ENCODE measurements around the gene CIBAR2.
A peak's percentile ranks its signal among the peaks of the same experiment; 100 is the strongest.

Gene CIBAR2

DNA sequence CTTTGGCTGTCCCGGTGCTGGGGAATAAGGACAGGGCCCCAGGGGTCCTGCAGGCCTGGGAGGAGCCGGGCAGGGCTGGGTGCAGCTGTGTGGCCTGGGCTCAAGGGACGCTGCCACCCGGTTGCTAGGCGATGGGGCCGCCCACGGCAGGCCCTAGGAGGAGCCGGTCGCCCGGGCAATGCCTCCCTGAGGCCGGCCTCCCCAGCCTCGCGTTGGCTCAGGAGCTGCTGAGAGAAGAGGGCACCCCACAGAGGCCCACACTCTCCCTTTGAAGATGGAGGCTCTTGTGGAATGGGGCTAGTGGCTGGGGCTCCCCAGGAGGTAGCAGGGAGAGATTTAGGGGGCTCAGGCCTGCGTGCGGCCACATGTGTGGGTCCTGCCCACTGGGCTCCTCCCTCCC is at the start of gene CIBAR2:
CIBAR2 (minus strand) TSS at position 109 of the 400 bp plus-strand sequence. CDS start 120 bp downstream, outside the sequence.
- no peak for DNase-seq

DNA sequence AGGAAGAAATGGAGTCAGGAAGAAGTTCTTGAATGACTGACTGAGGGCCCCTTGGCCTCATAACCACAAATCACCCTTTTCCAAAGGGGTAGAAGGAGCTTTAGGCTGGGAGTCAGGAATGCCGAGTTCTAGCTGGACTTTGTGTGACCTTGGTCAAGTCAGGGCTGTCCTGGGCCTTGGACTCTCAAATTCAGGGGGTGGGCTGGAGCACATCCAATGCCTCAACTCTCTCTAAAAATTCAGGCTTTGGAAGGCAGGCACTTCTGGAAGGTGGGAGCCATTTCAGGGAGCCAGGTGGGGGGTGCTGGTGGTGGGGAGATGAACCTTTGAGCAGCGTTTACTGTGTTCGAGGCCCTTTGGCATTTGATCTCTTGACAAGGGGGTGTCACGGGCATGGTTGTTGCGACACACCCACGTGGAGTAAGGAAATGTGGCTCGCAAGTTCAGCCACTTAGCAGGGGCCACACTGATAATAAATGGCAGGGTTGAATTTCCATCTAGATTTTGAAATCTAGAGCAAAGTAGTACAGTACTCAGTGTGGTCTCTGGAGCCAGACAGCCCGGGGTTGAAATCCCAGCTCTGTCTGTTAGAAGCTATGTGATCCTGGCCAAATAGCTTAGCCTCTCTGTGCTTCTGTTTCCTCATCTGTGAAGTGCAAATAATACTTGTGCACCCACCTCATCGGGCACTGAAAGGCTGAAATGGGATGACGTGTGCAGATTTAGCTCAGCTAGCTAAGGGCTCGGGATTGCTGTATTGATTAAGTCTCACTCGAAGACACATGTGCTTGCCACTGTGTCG is 47.1 kb upstream of the CIBAR2 start:
- DNase-seq, result no peak

DNA sequence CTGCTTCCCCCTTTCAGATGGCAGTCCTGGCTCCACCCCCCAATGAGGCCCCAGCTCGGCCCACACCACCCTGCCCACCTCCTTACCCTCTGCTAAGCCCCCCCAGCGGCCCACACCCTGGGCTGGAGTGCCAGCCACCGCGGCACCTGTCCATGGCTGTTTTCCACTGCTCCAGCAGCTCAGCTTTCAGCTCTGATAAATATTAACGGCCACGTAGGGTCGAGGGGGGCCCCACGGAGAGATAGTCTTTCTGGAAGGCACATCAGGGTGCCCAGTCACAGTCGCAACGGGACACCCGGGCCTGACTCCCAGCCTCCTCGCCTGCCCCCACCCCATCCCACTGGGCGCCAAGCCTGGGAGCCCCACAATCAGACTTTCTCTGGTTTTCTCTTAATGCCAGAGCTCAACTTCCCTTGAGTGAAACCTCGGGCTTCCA is 46.5 kb upstream of the CIBAR2 start:
- DNase-seq, result no peak

DNA sequence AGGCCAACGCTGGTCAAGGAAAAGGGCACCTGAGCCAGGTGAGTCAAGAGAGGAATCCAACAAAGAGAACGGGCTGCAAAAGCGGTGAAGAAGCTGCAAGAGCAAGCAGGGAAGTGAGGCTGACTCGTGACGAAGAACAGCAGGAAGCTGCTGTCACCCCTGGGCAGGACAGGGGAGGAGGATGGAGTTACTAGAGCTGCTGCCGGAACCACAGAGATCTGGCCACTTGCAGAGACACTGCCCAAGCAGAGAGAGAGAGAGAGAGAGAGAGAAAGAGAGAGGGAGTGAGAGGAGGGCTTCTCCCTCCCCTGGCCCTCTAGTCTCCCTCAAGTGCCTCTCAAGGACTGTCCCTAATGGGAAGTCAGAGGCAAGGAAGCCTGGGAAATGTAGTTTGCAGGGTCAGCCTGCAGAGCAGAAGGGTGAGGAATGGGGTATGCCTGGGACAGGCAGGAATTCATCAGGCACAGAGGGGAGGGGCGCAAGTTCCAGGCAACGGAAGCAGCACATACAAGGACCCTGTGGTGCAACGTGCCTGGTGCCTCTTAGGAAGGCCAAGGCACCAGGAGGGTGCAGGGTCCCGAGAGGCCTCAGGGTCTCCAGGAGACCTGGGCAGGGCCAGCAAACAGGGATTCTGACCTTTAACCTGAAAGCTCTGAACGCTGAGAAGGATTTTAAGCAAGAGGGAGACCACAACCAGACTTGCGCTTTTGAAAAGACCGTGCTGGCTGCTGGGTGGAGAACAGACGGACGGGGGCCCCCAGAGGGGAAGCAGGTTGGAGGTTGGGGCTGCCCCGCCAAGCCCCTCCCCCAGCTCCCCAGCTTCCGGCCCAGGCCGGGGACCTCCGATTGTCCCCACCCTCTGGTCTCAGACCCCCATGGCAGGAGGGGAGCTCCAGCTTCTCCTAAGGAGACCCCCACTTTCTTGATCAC is 45.8 kb upstream of the CIBAR2 start:
- peak; percentile 22 for DNase-seq

DNA sequence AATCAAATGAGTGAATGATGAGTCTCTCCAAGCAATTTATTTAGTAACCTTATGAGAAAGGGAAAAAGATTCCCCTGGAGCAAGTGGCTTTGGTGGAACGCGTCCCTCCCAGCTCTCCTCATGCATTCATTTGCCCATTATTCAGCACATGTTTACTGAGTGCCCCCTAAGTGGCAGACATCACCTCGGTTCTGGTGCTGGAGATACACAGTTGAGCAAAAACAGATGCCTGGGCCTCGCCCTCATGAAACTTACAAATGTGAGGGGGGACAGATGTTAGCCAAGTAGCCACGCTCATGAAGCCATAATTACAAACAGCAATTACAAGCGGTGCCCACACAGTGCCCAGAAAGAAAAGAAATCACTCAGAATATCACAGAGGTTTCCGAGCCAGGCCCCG is 45.1 kb upstream of the CIBAR2 start:
- no peak for DNase-seq

DNA sequence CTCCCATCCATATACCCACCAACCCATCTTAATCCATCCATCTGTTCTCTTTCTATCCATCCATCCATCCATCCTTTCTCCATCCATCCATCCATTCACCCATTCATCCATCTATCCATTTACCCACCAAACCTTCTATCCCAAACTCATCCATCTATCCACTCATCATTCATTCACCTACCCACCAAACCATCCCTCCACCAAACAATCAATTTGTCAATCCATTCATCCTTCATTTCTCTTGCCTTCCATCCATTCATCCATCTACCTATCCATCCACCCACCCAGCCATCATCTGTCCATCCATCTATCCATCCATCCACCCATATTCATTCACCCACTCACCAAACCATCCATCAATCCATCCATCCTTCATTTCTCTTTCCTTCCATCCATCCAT is 44.6 kb upstream of the CIBAR2 start:
- no peak for DNase-seq

DNA sequence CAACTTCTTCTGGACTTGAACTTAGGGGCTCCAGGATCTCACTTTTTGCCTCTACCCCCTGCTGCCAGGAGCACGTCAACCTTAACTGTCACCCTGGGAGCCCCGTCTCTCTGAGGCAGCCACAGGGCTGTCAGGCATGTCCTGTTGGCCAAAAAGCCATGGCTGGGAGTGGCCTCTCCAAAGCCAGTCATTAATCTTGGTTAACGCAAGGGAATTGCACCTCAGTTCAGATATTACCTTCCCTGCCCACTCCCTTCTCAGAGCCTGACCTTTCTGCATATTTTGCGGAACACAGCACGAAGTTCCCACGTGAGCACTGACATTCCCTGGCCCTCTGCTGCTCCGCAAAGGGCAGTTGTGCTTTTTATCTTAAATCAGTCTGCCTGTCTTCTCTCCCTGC is 44.2 kb upstream of the CIBAR2 start:
- DNase-seq, result no peak

DNA sequence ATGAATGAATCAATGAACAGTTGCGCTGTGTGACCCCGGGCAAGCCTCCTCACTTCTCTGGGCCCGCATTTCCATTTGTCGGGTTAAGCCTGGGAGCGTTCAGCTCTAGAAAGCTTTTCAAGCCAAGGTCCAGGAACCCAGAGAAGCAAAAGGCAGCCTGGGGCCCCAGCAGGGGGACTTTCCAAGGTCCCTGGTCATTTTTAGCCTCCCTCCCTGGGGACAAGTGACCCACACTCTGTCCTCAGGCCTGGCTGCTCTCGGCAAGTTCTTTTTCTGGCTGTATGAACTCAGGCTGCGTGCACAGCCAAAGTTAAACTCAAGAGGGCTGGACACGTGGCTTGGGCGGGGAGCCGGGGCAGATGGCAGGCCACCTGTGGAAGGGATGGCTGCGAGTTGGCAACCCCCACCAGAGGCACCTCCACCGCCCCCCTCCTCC is 41.4 kb upstream of the CIBAR2 start:
- no peak for DNase-seq

DNA sequence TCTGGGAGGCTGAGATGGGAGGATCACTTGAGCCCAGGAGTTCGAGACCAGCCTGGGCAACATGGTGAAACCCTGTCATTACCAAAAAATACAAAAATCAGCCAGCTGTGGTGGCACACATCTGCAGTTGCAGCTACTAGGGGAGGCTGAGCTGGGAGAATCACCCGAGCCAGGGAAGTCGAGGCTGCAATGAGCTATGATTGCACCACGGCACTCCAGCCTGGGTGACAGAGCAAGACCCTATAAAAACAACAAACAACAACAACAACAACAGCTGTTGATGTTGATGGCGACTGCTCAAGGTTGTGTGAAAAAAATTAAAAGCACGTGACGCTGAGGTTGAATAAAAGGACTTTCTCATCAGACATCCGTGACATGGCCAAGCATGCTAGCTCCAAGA is 40.8 kb upstream of the CIBAR2 start:
- DNase-seq, result no peak

DNA sequence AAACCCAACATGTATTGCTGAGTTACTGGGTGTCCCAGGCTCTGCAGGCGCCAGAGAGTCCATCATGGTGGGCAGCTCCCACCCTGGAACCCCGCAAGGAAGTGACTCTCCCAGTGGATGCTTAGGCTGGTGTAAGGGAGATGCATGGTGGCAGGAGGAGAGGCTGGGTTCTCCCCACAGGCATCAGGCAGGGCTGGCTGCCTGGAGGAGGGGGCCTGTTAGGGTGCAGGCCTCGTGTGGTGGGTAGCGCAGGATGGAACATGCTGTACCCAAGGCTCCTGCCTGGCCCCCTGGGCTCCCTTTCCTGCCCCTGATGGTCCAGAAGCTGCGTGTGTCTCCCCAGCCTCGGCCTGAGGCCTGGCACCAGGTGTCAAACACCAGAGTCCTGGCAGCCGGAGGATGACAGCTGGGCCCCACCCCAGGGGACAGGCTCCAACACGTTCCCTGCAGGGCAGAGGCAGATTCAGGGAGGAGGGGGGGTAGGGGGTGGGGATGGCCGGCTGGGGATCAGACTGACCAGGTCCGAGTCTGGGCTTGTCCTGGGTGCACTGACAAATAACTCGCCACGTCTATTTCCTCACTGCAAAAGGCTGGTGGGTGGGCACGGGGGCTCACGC is 40.2 kb upstream of the CIBAR2 start:
- no peak for DNase-seq

DNA sequence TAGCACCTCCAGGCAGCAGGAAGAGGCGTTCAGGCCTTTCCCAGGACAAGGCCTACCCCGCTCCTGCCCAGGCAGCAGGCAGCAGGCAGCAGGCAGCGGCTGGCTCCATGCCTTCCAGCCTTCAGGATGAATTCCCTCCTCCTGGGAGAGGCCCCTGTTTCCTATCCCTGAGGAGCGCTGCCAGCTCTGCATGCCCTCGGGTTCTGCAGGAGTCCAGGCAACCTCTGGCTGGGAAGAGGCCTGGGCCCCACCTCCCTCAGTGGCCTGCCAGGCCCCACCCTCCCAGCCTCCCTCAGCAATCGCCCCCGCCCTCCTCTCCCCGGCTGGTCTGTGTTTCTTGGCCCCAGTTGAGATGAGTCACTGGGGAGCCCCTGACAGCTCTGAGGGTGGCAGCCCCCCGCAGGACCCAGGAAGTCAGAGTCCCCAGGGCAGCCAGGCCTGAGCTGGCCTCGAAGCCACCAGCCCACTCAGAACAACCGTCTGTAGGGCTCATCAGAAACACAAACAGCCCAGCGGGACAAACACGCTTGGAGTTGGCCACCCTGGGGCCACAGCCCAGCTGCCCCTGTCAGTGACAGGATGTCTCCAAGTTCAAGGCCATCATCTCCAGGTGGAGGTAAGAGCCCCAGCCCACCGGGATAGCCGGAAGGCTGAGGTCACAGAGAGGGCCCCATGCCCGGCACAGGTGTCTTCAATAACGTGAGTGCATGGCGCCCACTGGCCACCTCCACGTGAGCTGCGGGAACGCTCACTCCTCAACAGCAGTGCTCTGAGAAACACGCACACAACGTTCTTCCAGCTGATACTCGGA is 39.5 kb upstream of the CIBAR2 start:
- no peak for DNase-seq

DNA sequence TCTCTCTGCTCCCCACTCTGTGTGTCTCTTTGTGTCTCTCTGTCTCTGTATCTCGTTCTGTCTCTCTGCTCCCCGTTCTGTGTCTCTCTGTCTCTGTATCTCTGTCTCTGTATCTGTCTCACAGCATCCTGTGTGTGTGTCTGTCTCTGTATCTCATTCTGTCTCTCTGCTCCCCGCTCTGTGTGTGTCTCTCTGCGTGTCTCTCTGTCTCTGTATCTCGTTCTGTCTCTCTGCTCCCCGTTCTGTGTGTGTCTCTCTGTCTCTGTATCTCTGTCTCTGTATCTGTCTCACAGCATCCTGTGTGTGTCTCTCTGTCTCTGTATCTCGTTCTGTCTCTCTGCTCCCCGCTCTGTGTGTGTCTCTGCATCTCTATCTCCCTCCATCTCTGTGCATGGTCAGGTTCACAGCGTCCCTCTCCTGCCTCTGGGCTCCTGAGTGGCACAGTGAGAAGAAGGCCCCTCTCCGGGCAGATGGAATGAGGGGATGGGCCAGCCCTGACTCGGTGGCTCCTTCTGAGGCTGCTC is 38.9 kb upstream of the CIBAR2 start:
- DNase-seq, result no peak

DNA sequence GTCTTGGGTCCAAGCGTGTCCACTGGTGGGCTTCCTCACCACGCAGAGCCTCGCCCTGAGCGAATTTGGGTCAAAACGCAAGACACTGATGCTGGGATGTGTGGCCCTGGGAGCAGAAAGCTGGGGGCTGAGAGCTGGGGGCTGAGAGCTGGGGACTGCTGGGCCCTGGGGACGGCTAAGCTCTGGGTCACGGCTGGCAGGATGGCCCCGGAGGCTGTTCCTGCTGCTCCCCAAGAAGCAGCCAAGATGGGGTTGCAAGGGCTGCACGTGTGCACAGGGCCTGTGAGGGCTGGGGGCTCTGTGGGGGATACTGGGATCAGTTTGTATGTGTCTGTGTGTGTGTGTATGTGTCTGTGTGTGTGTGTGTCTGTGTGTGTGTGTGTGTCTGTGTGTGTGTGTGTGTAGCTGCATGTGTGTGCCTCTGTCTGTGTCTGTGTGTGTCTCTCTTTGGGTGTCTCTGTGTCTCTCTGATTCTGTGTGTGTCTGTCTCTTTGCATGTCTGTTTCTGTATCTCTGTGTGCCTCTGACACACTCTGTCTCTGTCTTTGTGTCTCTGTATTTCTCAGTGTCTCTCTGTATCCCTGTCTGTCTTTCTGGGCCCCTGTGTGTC is 38.2 kb upstream of the CIBAR2 start:
- no peak for DNase-seq

DNA sequence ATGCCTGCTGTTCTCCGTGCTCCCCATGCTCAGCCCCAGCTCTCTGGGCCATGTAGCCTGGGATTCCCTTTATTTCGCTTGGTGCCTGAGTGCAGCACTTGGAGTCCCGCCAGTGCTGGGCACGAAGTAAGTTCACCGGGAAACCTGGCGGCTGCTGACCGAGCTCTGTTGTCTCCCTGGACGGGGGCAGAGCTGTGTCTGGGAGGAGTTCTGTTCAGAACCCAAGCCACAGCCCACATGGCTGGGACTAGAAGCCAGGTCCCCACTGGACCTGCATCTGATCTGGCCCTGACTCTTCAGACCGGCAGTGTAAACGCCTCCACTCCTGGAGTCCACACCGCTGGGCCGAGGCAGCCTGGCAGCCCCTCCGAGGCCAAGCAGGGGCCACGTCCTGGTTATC is 37.5 kb upstream of the CIBAR2 start:
- no peak for DNase-seq

DNA sequence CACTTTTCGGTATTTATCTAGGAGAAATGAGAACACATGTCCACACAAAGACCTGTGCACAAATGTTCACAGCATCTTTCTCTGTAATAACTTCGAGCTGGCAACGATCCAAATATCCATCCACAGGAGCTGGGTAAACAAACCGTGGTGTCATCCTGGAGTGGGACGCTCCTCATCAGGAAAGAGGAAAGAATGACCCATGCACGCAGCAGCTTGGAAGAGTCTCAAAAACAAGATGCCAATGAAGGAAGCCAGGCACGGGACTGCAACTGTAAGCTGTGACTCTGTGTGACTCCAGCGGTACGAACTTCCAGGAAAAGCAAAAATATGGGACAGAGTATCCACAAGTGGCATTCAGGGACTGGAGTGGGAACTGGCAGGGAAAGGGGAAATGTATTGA is 36.7 kb upstream of the CIBAR2 start:
- no peak for DNase-seq

DNA sequence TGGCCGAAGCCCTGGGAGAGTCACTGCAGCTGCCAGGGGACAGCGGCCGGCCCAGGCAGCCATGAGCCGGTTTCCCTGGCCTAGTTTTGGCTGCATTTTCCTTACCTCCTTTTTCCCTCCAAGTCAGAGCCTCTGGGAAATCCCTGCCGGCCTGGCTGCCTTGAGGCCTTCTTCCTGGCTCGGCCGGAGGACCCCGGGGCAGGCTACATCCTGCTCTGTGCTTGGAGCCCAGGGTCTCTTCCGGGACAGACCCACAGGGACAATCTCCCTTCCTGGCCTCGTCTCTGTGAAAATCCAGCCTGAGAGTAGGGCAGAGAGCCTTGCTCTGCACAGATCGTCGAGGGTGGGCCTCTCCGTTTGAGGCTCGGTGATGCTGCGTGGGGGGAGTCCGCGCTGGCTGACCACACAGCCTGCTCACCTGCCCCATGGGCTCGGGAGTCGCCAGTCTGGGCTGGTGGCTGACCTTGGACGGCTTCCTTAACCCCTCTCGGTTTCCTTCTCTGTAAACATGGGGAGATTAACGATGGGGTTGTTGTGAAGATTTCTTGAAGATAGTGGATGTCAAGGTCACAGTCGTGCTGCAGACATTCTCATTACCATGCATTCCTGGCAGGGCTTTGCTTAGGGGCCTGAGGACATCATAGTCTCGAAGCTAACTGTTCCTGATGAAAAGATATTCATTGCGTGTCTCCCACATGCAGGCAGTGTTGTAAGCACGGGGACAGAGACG is 34.8 kb upstream of the CIBAR2 start:
- DNase-seq, result no peak

DNA sequence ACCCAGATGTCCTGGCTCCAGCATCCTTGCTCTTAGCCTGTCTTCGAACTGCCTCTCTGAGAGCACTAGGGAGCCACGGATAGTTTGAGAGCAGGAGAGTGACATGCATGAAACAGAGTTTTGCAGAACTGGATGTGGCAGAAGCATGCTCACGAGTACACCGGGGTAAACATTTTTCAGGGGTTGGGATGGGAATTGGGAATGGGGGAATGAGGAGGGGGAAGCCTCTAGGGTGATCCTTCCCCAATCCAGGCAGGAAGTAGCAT is 34.2 kb upstream of the CIBAR2 start:
- no peak for DNase-seq

DNA sequence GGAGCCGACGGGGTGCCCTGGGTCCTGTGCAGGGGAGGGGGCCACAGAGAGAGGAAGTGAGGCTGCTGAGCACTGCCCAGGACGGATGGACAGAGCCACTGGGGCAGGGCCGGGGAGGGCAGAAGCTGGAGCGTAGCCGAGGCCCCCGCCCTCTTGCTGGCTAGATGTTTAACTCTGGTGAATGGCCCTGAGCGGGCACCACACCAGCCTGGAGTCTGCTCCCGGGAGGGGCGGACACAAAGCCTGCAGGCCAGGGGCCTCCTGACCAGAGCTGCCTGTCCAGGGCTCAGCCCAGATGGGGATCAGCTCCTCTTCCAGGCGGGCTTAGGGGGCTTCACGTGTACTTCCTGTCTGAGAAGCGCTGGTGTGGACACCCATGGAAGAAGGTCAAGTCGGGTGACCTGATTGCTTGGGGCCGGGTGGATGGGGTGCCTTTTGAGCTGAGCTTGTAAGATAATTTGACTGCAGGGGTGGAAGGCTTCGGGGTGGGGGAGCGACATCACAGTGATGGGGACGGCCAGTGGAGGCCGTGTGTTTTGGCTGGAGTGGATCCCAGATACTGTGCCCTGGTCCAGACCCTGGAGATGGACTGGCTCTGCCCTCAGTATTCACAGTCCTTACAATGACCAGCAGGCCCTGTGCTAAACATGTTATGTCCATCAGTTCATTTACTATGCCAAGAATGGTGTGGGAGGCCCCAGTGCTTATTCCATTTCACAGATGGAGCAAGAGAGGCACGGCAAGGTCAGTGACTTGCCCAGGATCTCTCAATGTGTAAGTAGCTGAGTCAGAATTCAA is 33.7 kb upstream of the CIBAR2 start:
- no peak for DNase-seq

DNA sequence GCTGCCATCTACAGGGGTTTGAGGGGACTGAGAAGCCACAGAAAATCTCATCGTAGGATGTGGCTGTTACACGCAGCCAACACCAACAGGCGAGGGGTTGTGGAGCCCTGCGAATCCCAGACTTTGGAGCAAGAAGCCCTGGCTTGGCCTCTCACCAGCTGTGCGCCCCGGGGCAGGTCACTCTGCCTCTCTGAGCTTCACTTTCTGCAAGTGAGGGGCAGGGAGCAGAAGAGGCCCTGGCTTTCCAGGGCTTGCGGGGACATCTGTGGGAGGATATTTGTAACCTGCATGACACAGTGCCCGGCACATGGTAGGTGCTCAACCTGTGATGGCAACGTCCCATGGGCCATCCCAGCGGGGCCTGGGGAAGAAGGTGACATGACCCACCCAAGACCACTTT is 32.9 kb upstream of the CIBAR2 start:
- DNase-seq, result no peak
